ENCODE results near the gene NUB1.

NUB1 gene

DNA sequence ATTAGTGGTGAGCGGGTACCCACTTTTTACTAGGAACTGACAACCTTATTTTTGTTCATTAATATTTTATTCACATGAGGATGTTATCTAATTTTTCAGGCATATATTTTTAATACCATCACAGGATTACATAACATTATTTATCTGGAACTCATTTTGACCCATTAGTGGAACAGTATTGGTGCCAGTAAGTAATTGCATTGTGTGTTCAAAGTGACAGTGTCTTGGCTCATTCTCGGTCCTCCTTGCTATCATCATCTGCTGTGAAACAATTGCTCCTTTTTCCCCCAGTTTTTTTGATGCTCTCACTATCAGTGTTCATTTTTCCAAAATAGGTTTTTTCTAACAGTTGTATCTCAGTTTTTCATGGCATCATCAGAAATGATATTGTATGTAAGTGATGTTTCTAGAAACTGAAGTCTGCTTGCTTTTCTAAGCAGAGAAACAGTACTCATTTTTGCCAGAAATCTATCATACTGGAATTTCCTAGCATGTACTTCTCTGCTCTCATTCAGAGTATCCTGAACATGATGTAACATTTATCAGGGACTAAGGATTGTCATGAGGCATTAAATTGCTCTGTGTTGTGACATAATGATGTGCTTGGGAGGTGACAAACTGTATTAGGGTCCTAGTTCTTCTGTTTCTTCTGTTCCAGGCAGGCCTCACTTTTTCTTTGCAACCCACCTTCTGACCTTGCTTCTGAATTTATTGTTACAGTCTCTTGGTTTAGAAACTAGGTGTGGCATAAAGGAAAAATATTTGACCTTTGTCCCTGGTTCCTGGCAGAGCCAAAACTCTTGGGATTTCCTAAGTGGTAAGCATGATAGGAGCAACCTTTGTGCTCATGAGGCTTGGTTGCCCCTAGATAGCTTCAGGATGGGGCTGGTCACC, 4.2 kb downstream of the NUB1 start:
- no peak for DNase-seq (ENCODE audit: low read depth)

DNA sequence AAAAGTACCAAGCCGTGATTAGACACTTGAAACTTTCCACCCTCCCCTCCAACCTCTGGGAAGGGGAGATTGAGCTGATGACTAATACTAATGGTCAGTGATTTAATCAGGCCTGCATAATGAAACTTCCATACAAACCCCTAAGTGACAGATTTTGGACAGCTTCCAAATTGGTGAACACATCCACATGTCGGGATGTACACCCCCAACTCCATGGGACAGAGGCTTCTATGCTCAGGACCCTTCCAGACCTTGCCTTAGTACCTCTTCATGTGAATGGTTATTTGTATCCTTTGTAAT, 4.8 kb downstream of the NUB1 start:
- no peak for DNase-seq (ENCODE audit: low read depth)

DNA sequence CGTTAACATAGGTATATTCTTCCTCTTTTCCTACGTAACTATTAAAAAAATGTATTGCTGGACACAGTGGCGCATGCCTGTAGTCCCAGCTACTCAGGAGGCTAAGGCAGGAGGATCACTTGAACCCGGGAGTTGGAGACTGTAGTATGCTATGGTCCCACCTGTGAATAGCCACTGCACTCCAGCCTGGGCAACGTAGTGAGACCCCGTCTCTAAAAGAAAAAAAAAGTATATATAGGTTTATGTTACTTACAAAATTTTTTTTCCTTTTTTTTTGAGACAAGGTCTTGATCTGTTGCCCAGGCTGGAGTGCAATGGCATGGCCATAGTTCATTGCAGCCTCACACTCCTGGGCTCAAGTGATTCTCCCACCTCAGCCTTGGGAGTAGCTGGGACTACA, 5.6 kb downstream of the NUB1 start:
- no peak for DNase-seq (ENCODE audit: low read depth)

GRCh38 chr7:151348970-151349369, 7.4 kb downstream of the NUB1 start:
- no peak for DNase-seq (ENCODE audit: low read depth)

DNA sequence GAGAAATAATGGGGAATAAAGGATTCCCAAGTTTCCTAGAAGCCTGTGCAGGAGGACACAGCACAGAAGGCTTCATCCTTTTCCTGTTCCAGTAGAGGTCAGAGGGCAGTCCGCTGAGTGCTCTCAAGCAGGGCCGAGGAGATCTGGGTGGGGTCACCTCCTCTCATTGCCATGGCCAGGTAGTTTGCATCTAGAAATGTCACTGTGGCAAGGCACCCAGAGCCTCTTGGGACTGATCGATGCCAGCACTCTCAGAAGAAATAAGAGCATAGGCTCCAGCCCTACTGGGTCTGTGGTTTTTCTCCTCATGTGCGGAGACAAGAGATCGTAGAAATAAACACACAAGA, 7.9 kb downstream of the NUB1 start:
- no peak for DNase-seq (ENCODE audit: low read depth)

DNA sequence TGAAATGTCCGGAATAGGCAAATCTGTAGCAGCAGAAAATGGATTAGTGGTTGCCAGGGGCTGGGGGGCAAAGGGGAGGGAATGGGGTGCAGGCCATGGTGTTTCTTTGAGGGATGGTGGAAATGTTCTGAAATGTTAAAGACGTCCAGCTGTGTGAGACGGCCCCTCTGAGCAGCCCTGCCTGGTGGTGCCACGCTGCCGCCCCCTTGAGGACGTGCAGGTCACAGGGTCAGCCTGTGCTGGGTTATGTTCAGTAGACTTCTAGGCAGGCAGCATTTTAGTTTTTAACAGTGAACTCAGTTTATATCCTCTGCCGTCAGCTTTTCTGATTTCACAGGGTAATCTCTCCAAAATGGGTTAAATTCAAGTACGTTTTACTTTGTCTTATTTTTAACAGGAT, 9.4 kb downstream of the NUB1 start:
- DNase-seq (ENCODE audit: low read depth) = peak; percentile 38

- peak; percentile 20 for DNase-seq (ENCODE audit: low read depth)
Measured at GRCh38 chr7:151351967-151352366, 10.4 kb downstream of the NUB1 start.

DNA sequence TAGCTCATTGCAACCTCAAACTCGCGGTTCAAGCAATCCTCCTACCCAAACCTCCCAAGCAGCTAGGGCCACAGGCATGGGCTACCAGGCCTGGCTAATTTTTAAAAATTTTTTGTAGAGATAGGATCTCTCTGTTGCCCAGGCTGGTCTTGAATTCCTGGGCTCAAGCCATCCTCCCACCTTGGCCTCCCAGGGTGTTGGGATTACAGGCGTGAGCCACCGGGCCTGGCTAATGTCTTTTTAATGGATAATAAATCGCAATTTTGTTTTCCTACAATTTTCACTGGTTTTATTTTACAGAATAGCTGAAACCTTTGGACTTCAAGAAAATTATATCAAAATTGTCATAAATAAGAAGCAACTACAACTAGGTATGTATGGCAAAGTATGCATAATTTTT, 10.9 kb downstream of the NUB1 start:
- DNase-seq (ENCODE audit: low read depth) = no peak

DNA sequence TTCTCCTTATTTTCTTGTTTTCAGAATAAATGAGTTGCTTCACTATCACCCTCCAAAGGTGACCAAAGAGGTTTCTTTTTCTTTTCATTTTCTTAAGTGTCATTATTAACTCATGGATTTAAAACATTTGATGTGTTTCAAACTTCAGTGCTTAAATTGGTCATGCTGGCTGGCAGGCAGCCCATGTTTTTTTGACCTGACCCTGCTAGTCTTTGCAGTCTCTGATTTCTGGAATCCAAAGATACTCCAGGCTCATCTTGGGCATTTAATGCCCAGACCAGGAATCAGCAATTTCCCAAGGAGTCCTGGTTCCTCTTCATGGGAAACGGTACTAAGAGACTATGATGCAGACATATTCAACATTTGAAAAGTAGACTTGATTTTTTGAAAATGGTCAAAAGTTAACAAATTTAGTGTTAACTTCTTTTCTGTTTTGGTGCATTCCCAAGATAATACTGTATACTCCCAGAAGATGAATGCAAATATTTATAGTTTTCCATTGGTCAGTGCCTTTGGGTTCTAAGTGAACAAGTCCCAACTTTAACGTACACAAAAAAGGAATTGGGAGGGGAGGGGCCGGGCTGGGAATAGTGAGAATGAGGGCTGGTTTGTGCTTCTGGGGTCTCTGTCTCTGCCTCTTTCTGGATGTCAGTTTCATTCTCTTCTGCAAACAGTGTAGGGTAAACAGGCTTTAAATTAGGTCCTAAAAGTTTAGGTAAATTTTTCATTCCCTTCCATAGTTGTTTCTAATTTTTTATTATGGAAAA, 19.8 kb downstream of the NUB1 start:
- no peak for DNase-seq (ENCODE audit: low read depth)

DNA sequence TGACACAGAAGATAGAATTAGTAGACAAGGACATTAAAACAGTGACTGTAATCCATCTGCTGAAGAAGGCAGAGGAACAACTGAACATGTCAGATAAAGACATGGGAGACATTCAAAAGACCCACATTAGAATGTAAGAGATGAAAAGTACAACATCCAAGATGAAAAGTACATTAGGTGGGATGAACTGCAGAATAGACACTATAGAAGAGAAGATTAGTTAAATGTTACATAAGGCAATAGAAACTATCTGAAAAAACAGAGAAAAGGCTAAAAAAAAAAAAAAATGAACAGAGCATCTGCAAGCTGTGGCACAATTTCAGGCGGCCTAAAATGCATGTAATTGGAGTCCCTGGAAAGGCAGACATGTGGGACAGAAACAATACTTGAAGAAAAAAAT, 21.6 kb downstream of the NUB1 start:
- DNase-seq (ENCODE audit: low read depth) = no peak

- DNase-seq (ENCODE audit: low read depth) = no peak
Measured at GRCh38 chr7:151366166-151366879, 24.7 kb downstream of the NUB1 start.

DNA sequence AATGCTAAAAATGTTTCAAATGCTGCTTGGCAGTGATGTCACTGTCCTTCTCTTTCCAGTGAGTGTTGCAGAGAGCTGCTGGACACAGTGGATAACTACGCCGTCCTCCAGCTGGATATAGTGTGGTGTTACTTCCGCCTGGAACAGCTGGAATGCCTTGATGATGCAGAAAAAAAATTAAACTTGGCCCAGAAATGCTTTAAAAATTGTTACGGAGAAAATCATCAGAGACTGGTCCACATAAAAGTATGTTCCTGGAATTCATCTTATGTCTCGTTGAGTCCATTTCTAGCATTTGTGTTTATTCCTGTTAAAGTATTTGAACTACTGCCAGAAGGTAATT, 25.2 kb downstream of the NUB1 start:
- DNase-seq (ENCODE audit: low read depth) = no peak

DNA sequence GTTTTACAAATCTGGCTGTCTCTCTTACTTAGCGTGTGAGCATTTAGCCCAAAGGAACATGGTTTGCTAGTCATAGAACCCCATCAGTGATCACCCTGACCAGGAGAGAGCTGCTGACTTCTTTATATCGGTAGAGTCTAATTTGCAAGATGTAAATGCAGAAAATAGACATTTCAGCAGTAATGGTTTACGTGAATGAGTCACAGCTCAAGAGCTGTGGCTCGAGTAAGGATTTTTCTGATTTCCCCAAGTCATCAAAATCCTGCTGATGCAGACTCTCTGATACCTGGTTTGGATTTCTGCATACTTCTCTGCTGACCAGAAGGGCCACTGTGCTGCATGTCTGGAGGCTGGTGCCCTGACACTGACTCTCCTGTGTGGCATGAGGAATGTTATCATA, 25.7 kb downstream of the NUB1 start:
- no peak for DNase-seq (ENCODE audit: low read depth)

DNA sequence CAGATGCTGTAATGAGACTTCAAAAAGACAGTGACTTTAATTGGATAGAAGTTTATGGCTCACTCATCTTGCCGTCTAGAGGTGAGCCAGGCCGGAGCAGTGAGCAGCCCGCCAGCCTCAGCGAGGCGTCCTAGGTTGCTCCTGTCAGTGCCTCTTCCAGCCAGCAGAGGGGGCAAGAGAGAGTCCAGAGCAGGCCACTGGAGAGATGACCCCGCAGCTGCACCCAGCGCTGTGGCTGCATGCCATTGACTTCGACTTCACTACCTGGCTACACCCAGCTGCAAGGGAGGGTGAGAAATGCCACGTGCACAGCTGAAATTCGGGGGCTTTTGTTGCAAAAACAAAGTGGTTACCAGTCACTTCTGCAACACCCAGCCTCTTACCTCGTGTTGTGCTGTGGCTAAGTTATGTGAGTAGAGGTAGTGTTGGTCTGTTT, 26.5 kb downstream of the NUB1 start:
- DNase-seq (ENCODE audit: low read depth) = peak; percentile 63

DNA sequence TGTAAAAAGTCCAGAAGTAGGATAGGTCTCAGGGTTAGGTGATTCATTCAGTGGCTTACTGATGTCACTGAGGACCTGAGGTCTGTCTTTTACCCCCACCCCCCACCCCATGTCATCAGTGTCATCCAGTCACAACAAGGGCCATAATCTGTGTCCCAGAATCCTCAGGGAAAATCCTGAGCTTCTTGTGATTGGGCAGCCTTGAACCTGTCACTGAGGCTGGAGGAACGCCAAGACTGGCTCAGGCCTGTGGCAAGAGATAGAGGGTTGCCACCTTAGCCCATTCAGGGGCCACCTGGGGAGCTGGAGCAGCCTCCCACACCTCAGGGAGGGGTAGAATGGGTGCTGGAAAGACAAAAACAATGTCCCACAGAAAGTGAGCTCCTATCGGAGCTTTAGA, 29.7 kb downstream of the NUB1 start:
- no peak for DNase-seq (ENCODE audit: low read depth)

- no peak for DNase-seq (ENCODE audit: low read depth)
Measured at GRCh38 chr7:151372612-151373265, 31.1 kb downstream of the NUB1 start.

DNA sequence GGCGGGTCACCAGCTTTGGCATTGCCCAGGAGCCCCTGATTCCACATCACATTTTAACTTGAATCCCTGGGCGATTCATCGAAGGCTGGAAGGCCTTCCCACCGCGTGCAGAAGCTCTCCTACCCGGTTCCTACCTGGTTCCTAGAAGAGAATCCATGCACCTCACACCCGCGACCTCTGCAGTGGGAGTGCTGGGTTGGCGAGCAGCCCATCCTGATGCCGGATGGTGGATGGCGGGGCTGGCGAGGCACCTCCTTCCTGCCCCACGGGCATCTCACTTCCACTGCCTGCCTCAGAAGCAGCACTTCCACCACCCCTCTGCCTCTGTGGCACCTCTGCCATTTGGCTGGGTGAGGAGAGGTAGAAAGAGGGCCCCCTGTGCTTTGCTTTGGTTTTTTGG, 32.0 kb downstream of the NUB1 start:
- DNase-seq (ENCODE audit: low read depth) = no peak

GRCh38 chr7:151374139-151374538, 32.5 kb downstream of the NUB1 start:
- no peak for DNase-seq (ENCODE audit: low read depth)

- DNase-seq (ENCODE audit: low read depth) = no peak
Measured at GRCh38 chr7:151374726-151375125, 33.1 kb downstream of the NUB1 start.

- no peak for DNase-seq (ENCODE audit: low read depth)
Measured at GRCh38 chr7:151375530-151376217, 34.1 kb downstream of the NUB1 start.

- no peak for DNase-seq (ENCODE audit: low read depth)
Measured at GRCh38 chr7:151376218-151376902, 34.7 kb downstream of the NUB1 start.
